Suppressor macrophage treated with lipopolysaccharide for 4 hours (primary cell): ENCODE results near the gene GAP43.
A peak's percentile ranks its signal among the peaks of the same experiment; 100 is the strongest.

ENCODE experiments used
- DNase-seq: peaks from one replicate; pipeline ENCODE4 v3.0.0-alpha.2; 2020

The GAP43 gene

DNA sequence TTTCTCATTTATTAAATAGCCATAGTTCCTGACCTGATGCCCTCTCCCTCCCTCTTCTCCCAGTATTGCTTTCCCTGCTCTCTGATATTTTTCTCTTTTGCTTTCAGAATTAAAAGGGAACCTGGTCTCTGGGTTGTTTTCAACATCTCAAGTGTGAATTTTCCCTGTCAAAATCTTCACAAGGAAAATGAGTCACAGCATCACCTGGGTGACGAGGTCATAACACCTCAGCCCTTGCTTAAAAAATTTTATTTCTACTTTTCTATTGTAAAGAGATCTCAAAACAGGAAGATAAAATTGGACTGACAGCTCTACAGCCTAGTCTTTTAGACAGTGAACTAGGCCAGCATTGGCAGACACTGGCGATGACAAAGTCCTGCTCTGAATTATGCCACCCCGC lies 40.1 kb downstream of the GAP43 start:
- DNase-seq = no peak

DNA sequence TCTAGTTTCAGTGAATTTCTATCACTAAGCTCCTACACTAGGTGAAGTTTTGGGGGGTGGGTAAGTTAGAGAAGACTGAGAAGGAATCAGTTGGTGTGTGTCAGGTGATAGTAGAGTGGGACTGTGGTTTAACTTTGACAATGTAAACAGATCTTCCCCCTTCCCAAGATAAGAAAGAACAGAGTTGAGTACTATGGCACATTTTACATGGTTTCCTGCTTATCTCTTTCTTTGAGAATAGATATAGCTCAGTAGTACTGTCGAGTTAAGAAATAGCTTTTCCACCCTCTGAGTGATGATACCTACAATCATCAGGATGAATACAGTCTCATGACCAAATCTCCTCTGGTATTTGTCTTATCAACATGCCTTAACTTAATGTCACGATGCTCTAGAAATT lies 42.8 kb downstream of the GAP43 start:
- DNase-seq = no peak

- DNase-seq = peak; percentile 16
These were observed 43.8 kb downstream of the GAP43 start for GRCh38 chr3:115666920-115667737.

DNA sequence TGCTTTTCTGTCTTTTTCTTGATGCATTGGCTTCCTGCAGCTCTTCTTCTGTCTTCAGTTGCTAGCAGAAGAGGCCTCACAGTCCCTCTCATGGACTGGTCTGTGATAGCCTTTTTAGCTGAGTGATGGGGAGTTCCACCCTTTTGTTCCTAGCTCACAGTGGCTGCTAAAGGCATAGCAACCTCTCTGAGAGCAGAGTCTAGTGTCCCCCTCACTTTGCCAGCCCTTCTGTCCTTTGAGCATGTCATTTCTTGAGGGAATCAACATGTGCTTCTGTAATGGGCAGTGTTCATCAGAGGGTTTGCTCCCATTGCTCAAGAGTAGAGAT lies 44.4 kb downstream of the GAP43 start:
- DNase-seq = no peak

DNA sequence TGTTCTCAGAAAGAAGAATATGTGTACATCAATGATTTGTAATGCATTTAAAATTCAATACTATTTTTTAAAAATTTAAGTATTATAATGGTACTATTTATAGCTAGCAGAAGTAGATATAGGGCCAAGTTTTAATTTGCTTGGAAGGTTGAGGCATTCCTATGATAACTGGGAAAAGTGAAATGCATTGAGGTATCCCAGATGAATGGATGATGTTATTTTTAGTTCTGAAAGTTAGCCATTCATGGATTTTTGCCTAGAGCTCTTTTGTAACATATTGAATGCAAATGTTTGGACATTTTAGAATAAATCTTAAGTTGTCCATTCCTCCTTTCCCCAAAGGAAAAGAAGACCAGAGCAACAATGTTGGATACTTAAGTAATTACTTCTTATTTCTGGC lies 47.6 kb downstream of the GAP43 start:
- DNase-seq = no peak

DNA sequence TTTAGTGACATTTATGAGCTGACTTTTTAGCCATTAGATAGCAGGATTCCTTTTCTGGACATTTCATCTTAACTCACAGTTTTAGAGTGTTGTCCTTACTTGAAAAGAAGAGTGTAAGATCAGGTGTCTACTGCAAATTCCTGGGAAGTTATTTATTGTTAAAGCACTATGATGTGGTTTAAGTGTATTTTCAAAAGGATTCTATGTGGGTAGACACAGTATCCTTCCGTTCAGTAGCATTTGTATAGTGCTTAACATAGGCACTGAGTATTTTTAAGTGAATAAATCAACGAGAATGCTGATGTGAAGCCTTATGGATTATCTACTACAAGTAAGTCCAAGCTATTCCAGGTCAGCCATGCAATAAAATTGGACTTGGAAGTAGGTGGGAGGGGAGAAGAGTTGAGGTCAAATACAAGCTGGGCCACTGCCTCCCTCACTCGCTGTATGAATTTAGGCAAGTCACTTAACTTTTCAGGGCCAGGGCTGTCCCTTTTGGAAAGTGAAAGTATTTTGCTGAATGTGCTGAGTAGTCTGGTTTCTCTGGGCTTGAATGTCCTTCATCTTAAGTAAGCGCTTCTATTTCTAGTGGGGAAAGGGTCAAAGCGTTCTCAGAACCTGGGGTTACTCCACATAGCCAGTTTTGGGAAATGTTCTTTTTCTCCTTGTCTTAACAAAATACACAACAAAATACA lies 48.6 kb downstream of the GAP43 start:
- DNase-seq = peak; percentile 32

DNA sequence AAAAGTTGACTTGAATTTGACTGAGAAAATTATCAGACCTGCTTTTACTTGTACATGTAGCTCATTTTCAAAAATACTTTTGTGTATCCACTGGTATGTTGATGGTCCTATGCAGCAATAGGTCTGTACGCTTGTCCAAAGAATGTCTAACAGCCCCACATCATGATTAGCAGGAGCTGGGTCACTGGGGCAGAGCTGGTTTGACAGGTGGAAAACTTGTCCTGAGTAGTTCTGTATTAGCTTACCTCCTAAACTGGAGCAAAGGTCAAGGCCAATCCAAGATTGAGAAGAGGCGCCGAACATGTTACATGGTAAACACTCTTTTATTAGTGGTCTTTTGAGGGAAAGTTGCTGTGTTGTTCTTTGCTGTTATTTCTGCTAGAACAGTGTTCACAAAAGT lies 50.6 kb downstream of the GAP43 start:
- DNase-seq = no peak

DNA sequence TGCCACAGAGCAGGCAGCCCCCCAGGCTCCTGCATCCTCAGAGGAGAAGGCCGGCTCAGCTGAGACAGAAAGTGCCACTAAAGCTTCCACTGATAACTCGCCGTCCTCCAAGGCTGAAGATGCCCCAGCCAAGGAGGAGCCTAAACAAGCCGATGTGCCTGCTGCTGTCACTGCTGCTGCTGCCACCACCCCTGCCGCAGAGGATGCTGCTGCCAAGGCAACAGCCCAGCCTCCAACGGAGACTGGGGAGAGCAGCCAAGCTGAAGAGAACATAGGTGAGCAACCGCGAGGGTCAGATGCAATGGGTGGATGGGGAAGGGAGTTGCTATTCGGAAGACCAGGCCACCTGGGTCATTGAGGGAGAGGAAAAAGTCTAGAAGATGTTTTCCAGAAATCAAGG lies 53.0 kb downstream of the GAP43 start:
- no peak for DNase-seq

DNA sequence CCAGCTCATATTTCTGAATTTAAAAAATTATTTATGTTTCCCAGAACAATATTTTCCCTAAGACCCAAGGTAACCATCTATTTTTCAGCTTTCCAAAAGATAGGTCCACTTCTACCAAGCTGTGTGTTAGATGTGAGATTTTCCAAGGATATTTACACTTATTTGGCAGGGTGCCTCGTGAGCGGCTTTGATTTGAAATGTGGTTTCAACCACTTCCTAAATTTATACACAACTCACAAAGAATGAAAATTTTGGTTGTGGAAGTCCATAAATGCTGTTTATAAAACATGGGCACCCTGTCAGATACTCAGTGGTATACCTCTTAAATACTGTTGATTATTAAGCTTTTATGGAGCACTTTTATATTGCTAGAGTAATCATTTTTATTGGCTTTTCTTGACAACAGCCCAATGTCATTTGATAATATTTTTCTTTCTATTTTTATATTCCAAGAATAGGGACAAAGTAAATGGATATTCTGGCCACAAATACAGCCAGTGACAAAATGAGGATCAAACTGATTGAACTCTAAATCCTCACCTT lies 57.6 kb downstream of the GAP43 start:
- no peak for DNase-seq

DNA sequence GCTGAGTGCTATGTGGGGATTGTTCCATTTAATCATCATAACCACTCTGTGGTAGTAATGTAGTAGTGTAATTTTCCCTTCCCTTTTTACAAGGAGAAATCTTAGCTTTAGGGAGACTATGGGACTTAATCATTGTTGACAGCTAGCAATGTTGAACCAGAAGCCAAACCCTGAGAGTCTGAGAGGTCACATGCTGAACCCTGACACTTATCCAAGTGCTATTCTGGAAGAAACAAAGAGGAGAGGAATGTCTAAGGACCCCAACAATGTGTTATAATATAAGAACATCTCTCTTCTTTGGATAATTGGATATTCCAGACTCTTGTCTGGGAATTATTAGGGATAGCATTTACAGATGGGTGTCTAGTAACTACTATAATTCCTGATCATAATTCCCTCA lies 58.4 kb downstream of the GAP43 start:
- no peak for DNase-seq

- DNase-seq = no peak
These were observed 60.0 kb downstream of the GAP43 start for GRCh38 chr3:115683305-115683704.

- DNase-seq = no peak
These were observed 60.5 kb downstream of the GAP43 start for GRCh38 chr3:115683773-115684172.

GRCh38 chr3:115685097-115685496 lies 61.8 kb downstream of the GAP43 start:
- DNase-seq = no peak

DNA sequence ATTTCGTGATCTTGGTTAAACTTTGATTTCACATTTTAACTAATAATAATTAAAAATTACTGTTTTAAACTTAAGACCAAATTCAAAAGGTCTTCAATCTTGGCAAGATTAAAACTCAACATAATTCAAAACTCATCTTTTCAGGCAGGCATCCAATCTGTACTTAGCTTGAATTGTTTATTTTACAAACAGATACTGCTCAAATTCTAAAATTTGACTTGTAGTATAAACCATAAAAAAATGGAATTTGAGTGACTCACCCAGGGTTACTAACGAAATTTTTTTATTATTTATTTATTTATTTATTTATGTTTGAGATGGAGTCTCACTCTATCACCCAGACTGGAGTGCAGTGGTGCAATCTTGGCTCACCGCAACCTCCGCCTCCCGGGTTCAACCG lies 64.4 kb downstream of the GAP43 start:
- DNase-seq = no peak

DNA sequence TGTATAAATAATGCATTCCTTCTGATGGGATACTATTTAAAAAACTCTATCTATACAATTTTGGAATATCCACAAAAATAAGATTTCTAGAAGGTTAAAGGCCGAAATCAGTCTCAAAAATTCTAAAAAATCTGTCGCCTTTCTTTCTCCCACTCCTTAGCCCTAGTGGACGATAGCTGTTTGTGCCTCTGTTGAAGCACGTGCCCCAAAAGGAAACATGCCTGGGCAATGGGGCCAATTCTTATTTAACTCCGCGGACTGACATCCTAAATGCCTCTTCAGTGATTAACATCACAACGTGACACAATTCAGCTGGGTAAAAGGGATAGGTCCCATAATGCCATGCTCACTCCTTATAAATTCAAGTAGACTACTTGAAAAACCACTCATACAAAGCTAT lies 65.1 kb downstream of the GAP43 start:
- no peak for DNase-seq

DNA sequence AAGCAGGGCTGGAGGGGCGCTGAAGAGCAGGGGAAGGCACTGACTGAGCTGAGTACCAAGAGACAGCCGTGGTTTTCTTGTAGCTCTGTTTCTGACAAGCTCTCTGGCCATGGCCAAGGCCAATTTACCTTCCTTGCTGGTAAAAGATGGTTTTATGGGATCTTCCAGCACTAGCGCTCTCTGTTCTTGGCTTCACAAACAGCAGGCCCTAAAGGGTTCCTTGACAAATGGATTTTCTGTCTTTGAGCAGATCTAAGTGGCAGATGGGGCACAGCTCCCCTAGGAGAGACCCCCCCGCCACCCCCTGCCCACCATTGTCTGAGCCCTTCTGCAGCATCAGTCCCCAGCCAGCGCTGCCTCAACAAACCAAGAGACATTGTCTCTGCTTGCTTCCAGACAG lies 66.6 kb downstream of the GAP43 start:
- DNase-seq = no peak

DNA sequence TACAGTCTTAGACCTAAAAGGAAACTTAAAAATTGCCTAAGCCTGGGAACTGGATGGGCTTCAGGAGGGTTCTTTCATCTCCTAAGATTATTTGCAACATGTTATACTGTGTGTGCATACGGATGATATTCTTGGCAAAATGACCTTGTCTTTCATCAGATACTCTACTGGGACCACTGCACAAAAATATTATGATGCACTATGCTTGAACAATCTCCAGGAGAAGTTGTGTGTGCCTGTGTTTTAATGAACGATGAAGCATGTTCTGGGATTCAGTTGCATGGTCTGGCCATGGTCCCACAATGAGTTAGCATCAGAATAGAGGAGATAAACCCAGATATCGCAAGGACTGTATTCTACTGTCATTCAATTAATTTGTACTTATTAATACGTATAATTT lies 68.7 kb downstream of the GAP43 start:
- DNase-seq = no peak

GRCh38 chr3:115692887-115693524 lies 69.7 kb downstream of the GAP43 start:
- DNase-seq = peak; percentile 72

GRCh38 chr3:115693868-115694267 lies 70.6 kb downstream of the GAP43 start:
- no peak for DNase-seq

GRCh38 chr3:115695090-115695489 lies 71.8 kb downstream of the GAP43 start:
- no peak for DNase-seq

DNA sequence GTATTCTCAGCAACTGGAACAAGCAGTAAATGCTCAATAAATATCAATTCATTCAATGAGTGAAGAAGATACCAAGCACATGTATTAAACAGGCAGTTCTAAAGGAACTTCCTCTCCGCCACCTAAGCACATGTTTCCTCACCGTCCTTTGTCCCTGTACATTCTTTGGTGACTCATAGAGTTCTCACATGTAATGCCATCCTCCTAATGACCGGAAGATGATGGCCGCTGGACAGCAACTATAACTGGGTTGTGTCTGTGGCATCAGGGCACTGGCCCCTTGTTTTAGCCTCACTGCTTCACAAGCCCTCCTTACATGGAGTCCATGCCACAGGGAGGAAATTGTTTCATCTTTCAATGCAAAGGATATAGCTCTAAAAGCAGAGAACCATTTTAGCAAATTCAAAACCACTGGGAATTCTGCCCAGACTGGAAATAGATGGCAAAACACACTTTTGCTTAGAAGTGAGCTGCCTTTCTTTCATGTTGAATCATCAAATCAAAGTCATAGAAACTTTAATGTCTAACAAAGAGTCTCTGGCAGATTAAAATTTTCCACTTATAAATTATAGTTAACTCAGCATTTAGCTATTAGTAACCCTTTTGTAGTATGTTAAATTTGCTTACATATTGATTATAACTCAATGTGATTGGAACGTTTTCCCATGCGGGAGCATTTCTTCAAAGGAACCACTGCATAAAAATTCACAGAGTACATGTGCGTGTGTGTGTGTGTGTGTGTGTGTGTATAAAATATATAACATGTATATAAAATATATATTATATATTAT lies 74.1 kb downstream of the GAP43 start:
- DNase-seq = no peak

GRCh38 chr3:115698851-115699591 lies 75.7 kb downstream of the GAP43 start:
- DNase-seq = no peak
